ENCODE measurements around the gene ARHGEF2. TPM values are rescaled to one million over a fixed set of nuclear protein-coding genes. Genes with fewer than 3 reads are reported as not detected.
"Not testable (repeated sequence)": the region's sequence is repeated elsewhere in the genome, so short reads cannot be mapped to it uniquely, and the experiment has no call there.

The ARHGEF2 gene
- total and polyA plus RNA-seq, 2 experiments from 2014 or later: 30.1 to 46.9 TPM

DNA sequence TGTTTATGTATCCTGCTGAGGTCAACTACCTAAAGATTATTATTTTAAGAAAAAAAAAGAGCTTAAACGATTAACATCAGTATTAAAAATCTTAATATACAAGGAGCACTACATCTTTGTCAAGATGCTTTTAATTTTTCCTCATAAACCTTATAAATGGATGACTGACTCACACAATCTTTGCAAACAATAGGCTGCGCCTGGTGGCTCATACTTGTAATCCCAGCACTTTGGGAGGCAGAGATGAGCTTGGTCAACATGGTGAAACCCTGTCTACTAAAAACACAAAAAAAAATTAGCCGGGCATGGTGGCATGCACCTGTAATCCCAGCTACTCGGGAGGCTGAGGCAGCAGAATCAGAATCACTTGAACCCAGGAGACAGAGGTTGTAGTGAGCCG, 45.9 kb downstream of the ARHGEF2 start:
- no peak overlapping the region for H3K27ac ChIP-seq
- H3K36me3 ChIP-seq (replicated peaks; ENCODE audit: insufficient read depth, low read depth): peaks cover 6% of the 10 kb centered on the region
- no peak overlapping the region for H2AFZ ChIP-seq
- H3K79me2 ChIP-seq: peaks cover 62% of the 10 kb centered on the region
- TF ChIP-seq EZH2phosphoT487 (IDR thresholded peaks at IDR 0.05; ENCODE audit: low read depth, severe bottlenecking, unreplicated experiment) (no peak), EZH2 (IDR thresholded peaks at IDR 0.05; ENCODE audit: borderline replicate concordance) (no peak)
- TF ChIP-seq, protein P1, sequence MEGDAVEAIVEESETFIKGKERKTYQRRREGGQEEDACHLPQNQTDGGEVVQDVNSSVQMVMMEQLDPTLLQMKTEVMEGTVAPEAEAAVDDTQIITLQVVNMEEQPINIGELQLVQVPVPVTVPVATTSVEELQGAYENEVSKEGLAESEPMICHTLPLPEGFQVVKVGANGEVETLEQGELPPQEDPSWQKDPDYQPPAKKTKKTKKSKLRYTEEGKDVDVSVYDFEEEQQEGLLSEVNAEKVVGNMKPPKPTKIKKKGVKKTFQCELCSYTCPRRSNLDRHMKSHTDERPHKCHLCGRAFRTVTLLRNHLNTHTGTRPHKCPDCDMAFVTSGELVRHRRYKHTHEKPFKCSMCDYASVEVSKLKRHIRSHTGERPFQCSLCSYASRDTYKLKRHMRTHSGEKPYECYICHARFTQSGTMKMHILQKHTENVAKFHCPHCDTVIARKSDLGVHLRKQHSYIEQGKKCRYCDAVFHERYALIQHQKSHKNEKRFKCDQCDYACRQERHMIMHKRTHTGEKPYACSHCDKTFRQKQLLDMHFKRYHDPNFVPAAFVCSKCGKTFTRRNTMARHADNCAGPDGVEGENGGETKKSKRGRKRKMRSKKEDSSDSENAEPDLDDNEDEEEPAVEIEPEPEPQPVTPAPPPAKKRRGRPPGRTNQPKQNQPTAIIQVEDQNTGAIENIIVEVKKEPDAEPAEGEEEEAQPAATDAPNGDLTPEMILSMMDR (IDR thresholded peaks at IDR 0.05; ENCODE audit: poor library complexity): no peak
- no peak for DNase-seq (ENCODE audit: low spot score)
- H3K4me2 ChIP-seq: peak overlapping the region; percentile 95
- no peaks in the 10 kb centered on the region for H3K27me3 ChIP-seq
- no peaks in the 10 kb centered on the region for H3K9me3 ChIP-seq (ENCODE audit: low read depth)
- peaks cover 34% of the 10 kb centered on the region for H4K20me1 ChIP-seq (ENCODE audit: insufficient read depth, poor library complexity, severe bottlenecking)
- peak overlapping the region; percentile 85 for H3K4me3 ChIP-seq
- peaks cover 26% of the 10 kb centered on the region for H3K4me1 ChIP-seq (ENCODE audit: insufficient read depth)
- no peaks in the 10 kb centered on the region for H3K9me2 ChIP-seq (replicated peaks; ENCODE audit: insufficient read depth)
- 87% methylated on average over 5 of the region's 5 CpGs for WGBS (ENCODE audit: low lambda C conversion rate, missing lambda C conversion rate)

DNA sequence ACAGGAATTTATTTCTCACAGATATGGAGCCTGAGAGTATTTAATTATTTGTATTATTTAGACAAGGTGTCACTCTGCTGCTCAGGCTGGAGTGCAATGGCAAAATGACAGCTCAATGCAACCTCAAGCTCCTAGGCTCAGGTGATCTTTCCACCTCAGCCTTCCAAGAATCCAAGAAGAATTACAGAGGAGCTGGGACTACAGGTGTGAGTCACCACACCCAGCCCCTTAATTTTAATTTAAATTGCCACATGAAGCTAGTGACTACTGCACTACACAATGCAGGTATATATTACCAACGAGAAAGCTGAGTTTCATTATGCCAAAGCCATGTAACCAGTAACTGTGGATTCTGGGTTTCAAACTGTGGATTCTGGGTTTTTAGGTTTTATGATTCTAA, 46.3 kb downstream of the ARHGEF2 start:
- DNase-seq (ENCODE audit: low spot score): no peak
- Histone ChIP-seq H3K36me3 (replicated peaks; ENCODE audit: insufficient read depth, low read depth) (peaks cover 6% of the 10 kb centered on the region), H3K27me3 (no peaks in the 10 kb centered on the region), H3K4me2 (peak overlapping the region; percentile 95), H3K9me2 (replicated peaks; ENCODE audit: insufficient read depth) (no peaks in the 10 kb centered on the region), H3K4me1 (ENCODE audit: insufficient read depth) (peaks cover 26% of the 10 kb centered on the region), H3K79me2 (peaks cover 66% of the 10 kb centered on the region), H3K27ac (no peak overlapping the region), H2AFZ (no peak overlapping the region), H4K20me1 (ENCODE audit: insufficient read depth, poor library complexity, severe bottlenecking) (peaks cover 34% of the 10 kb centered on the region), H3K4me3 (no peak overlapping the region), H3K9me3 (ENCODE audit: low read depth) (no peaks in the 10 kb centered on the region)
- WGBS (ENCODE audit: low lambda C conversion rate, missing lambda C conversion rate): 85% methylated on average over 1 of the region's 1 CpG
- TF ChIP-seq, protein P1 (IDR thresholded peaks at IDR 0.05; ENCODE audit: poor library complexity): no peak
- TF ChIP-seq EZH2phosphoT487 (IDR thresholded peaks at IDR 0.05; ENCODE audit: low read depth, severe bottlenecking, unreplicated experiment): no peak
- no peak for TF ChIP-seq EZH2 (IDR thresholded peaks at IDR 0.05; ENCODE audit: borderline replicate concordance)

DNA sequence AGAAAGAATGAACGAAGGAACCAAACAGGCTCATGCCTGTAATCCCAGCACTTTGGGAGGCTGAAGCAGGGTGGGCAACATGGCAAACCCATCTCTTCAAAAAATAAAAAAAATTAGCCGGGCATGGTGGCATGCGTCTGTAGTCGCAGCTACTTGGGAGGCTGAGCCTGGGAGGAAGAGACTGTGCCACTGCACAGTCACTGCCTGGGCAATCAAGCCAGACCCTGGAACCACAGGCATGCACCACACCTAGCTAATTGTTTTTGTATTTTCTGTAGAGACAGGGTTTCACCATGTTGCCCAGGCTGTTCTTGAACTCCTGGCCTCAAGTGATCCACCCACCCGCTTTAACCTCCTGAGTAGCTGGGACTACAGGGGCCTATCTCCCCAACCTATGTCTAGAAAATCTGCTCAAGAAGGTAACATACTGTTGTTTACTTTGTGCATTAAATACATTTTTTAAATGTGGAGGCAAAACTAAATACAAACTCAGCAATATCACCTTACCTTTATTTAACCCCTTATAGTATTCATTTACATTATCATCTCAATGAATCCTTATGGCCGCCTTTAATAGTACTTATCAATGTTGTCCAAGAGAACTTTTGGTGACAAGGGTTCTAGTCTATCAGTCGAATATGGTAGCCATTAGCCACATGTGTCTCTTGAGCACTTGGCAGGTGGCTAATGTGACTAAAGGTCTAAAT, 46.9 kb downstream of the ARHGEF2 start:
- no peaks in the 10 kb centered on the region for H3K27me3 ChIP-seq
- H3K9me3 ChIP-seq (ENCODE audit: low read depth): no peaks in the 10 kb centered on the region
- H4K20me1 ChIP-seq (ENCODE audit: insufficient read depth, poor library complexity, severe bottlenecking): peaks cover 34% of the 10 kb centered on the region
- peaks cover 72% of the 10 kb centered on the region for H3K79me2 ChIP-seq
- peaks cover 6% of the 10 kb centered on the region for H3K36me3 ChIP-seq (replicated peaks; ENCODE audit: insufficient read depth, low read depth)
- no peak for DNase-seq (ENCODE audit: low spot score)
- no peak overlapping the region for H2AFZ ChIP-seq
- H3K27ac ChIP-seq: no peak overlapping the region
- no peaks in the 10 kb centered on the region for H3K9me2 ChIP-seq (replicated peaks; ENCODE audit: insufficient read depth)
- H3K4me1 ChIP-seq (ENCODE audit: insufficient read depth): peaks cover 26% of the 10 kb centered on the region
- no peak overlapping the region for H3K4me3 ChIP-seq
- WGBS (ENCODE audit: low lambda C conversion rate, missing lambda C conversion rate): 86% methylated on average over 7 of the region's 7 CpGs
- TF ChIP-seq EZH2 (IDR thresholded peaks at IDR 0.05; ENCODE audit: borderline replicate concordance) (no peak), EZH2phosphoT487 (IDR thresholded peaks at IDR 0.05; ENCODE audit: low read depth, severe bottlenecking, unreplicated experiment) (no peak)
- TF ChIP-seq, protein P1 (IDR thresholded peaks at IDR 0.05; ENCODE audit: poor library complexity): no peak
- H3K4me2 ChIP-seq: peak overlapping the region; percentile 95

DNA sequence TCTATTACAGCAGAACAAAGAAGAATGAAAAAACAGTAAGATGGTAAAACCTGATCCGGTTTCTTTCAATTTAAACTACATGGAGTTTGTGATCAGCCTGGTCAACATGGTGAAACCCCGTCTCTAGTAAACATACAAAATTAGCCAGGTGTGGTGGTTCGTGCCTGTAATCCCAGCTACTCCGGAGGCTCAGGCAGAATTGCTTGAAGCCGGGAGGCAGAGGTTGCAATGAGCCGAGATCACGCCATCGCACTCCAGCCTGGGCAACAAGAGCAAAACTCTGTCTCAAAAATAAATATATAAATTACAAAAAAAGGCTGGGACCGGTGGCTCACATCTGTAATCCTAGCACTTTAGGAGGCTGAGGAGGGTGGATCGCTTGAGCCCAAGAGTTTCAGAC, 47.6 kb downstream of the ARHGEF2 start:
- not testable (repeated sequence) for H3K27ac ChIP-seq; H3K9me2 ChIP-seq (replicated peaks; ENCODE audit: insufficient read depth); H3K4me3 ChIP-seq; H3K9me3 ChIP-seq (ENCODE audit: low read depth); DNase-seq (ENCODE audit: low spot score); H2AFZ ChIP-seq; H3K36me3 ChIP-seq (replicated peaks; ENCODE audit: insufficient read depth, low read depth); H3K27me3 ChIP-seq
- H3K4me1 ChIP-seq (ENCODE audit: insufficient read depth): peaks cover 26% of the 10 kb centered on the region
- peaks cover 78% of the 10 kb centered on the region for H3K79me2 ChIP-seq
- 88% methylated on average over 10 of the region's 10 CpGs for WGBS (ENCODE audit: low lambda C conversion rate, missing lambda C conversion rate)
- H3K4me2 ChIP-seq: peak overlapping the region; percentile 95
- peaks cover 34% of the 10 kb centered on the region for H4K20me1 ChIP-seq (ENCODE audit: insufficient read depth, poor library complexity, severe bottlenecking)

Measured in hepatocyte (in vitro differentiated cells).